Measurements from ENCODE around the gene U2AF2. TPM values are rescaled to one million over a fixed set of nuclear protein-coding genes. Genes with fewer than 3 reads are reported as not detected.

The U2AF2 gene
- total and polyA plus RNA-seq, 9 of the 15 experiments (the other 6 are each of a cell fraction or from before 2014, with no cell fraction given) = 3.0 to 331 (median 157) TPM

GRCh38 chr19:55640043-55640576 lies 14.7 kb upstream of the U2AF2 start (continued):
- TF ChIP-seq MYBL2 (IDR thresholded peaks at IDR 0.05; ENCODE audit: low read depth) (no peak), MYBL2 (CRISPR knock-in tag; IDR thresholded peaks at IDR 0.05; ENCODE audit: borderline replicate concordance) (peak; percentile 81), ZNF395 (CRISPR knock-in tag; IDR thresholded peaks at IDR 0.05) (no peak), ZNF79 (CRISPR knock-in tag; IDR thresholded peaks at IDR 0.05; ENCODE audit: low read depth) (no peak), RHOXF2B (CRISPR knock-in tag; conservative IDR thresholded peaks at IDR 0.05) (no peak), PKNOX1 (IDR thresholded peaks at IDR 0.05) (no peak), NEUROD1 (IDR thresholded peaks at IDR 0.05; ENCODE audit: borderline replicate concordance, low read depth, low read length, partially characterized antibody) (no peak), ZNF586 (CRISPR knock-in tag; conservative IDR thresholded peaks at IDR 0.05) (peak; percentile 63; the same call in 1 of the 2 replicates), IRF1 (CRISPR knock-in tag; IDR thresholded peaks at IDR 0.05; ENCODE audit: borderline replicate concordance) (peak; percentile 97), E2F8 (IDR thresholded peaks at IDR 0.05; ENCODE audit: low read depth, partially characterized antibody) (no peak), SIN3A (IDR thresholded peaks at IDR 0.05; ENCODE audit: borderline replicate concordance in 2 of 2, control insufficient read depth in 1 of 2, low read depth in 2 of 2, low read length in 2 of 2) (peak in 1 of 2 experiments; percentile 36; a peak in 1 of 4 replicates), MYC (IDR thresholded peaks at IDR 0.05; ENCODE audit: low read depth, low read length) (peak; percentile 98), MYC (CRISPR knock-in tag; IDR thresholded peaks at IDR 0.05; ENCODE audit: borderline replicate concordance, low read depth) (peak; percentile 69; the same call in 1 of the 2 replicates), PPARD (CRISPR knock-in tag; IDR thresholded peaks at IDR 0.05) (peak; percentile 47; the same call in 1 of the 2 replicates), PBX2 (CRISPR knock-in tag; IDR thresholded peaks at IDR 0.05; ENCODE audit: low read depth) (no peak), PBX2 (tag; conservative IDR thresholded peaks at IDR 0.05; ENCODE audit: low read depth) (no peak)

All from K562 (cell line).